ENCODE measurements around the gene XPO6.

Gene XPO6

GRCh38 chr16:28106467-28107215 is 105.1 kb downstream of the XPO6 start:
- TF ChIP-seq CTCF (IDR thresholded peaks at IDR 0.05; ENCODE audit: borderline replicate concordance, control extremely low read depth, extremely low read depth, insufficient read depth, missing control alignments) = no peak
- in situ Hi-C loops (cut with MboI; ENCODE audit: low sequenced_read_pairs, unreplicated experiment) = no loop called here

GRCh38 chr16:28105954-28106353 is 105.8 kb downstream of the XPO6 start:
- TF ChIP-seq CTCF (IDR thresholded peaks at IDR 0.05; ENCODE audit: borderline replicate concordance, control extremely low read depth, extremely low read depth, insufficient read depth, missing control alignments) = no peak

More at GRCh38 chr16:28106467-28107215, 105.1 kb downstream of the XPO6 start:
- no peak for DNase-seq (ENCODE audit: low spot score)

DNA sequence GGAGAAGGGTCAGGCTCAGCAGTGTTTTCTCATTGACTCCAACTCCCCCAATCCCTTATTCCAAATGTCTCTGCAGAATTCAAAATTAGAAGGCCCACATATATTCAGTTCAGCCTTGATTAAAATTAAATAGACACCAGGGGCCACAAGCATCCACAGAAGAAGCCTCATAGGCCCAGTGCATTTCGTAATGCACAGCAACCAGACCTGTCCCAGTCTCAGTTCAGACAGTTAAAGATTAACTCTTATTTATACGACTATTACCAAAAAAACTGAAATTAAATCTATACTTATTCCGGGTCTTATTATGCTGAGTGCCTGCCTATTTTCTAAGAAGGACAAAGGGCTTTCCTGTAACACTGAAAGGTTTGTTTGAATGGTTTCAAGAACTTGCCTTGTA is 106.5 kb downstream of the XPO6 start:
- TF ChIP-seq CTCF (IDR thresholded peaks at IDR 0.05; ENCODE audit: borderline replicate concordance, control extremely low read depth, extremely low read depth, insufficient read depth, missing control alignments) = no peak
- DNase-seq (ENCODE audit: low spot score) = no peak
- in situ Hi-C loops (cut with MboI; ENCODE audit: low sequenced_read_pairs, unreplicated experiment) = no loop called here

More at GRCh38 chr16:28105954-28106353, 105.8 kb downstream of the XPO6 start:
- in situ Hi-C loops (cut with MboI; ENCODE audit: low sequenced_read_pairs, unreplicated experiment) = no loop called here
- DNase-seq (ENCODE audit: low spot score) = no peak

- no peak for TF ChIP-seq CTCF (IDR thresholded peaks at IDR 0.05; ENCODE audit: borderline replicate concordance, control extremely low read depth, extremely low read depth, insufficient read depth, missing control alignments)
- in situ Hi-C loops (cut with MboI; ENCODE audit: low sequenced_read_pairs, unreplicated experiment) = no loop called here
- no peak for DNase-seq (ENCODE audit: low spot score)
Observed at GRCh38 chr16:28104404-28104803, 107.4 kb downstream of the XPO6 start.

DNA sequence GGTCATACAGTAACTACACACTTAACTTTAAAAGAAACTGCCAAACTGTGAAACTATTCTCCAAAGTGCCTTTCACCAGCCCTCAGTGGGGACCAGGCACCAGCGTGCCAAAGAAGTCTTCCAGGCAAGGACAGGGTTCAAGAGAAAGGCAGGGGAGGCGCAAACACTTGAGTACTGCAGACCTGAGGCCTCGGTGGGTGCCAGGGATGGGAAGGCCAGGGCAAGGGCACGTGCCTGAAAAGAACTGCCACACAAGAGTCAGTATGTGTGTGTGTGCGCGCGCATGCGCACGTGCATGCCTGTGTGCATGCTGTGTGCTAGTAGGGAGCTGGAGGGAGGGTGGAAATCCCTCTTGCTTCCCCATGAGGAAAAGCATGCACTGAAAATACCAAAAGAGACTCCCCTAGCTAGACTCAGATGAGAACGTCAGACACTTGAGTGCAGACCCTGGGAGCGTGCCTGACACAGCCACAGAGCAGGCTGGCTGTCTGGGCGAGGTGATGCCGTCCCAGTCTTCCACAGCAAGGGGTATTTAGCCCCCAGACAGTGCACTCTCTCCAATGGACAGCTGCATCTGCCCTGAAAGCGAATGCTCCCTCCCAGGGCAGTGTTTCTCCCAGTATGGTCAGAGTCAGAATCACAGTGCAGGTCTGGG is 108.1 kb downstream of the XPO6 start:
- in situ Hi-C loops (cut with MboI; ENCODE audit: low sequenced_read_pairs, unreplicated experiment) = no loop called here
- no peak for TF ChIP-seq CTCF (IDR thresholded peaks at IDR 0.05; ENCODE audit: borderline replicate concordance, control extremely low read depth, extremely low read depth, insufficient read depth, missing control alignments)
- no peak for DNase-seq (ENCODE audit: low spot score)

GRCh38 chr16:28101533-28101890 is 110.3 kb downstream of the XPO6 start:
- in situ Hi-C loops (cut with MboI; ENCODE audit: low sequenced_read_pairs, unreplicated experiment) = no loop called here
- no peak for TF ChIP-seq CTCF (IDR thresholded peaks at IDR 0.05; ENCODE audit: borderline replicate concordance, control extremely low read depth, extremely low read depth, insufficient read depth, missing control alignments)
- no peak for DNase-seq (ENCODE audit: low spot score)

Data from GM13976 (cell line).